IMR-90 (cell line): ENCODE measurements around the gene LDLRAD4. TPM values are rescaled to one million over a fixed set of nuclear protein-coding genes. Genes with fewer than 3 reads are reported as not detected.
A peak's percentile ranks its signal among the peaks of the same experiment; 100 is the strongest.

Experiments
- ATAC-seq: fragments of 200-7000 bp; cut with Tn5 transposase; 2 replicates; pipeline ENCODE4 v1.9.1; 2020; ENCODE audit warnings: low read depth, mild to moderate bottlenecking, moderate library complexity
- BruUV-seq: library from RNA; stranded (reverse); fragments of 400-500 nt; replicated peaks from 2 replicates; lab custom pipeline; 2021; lab: Mats Ljungman, UMichigan
- CTCF ChIA-PET: fragments of 300-600 bp; formaldehyde crosslinking; extraction: SDS; loops from one replicate; lab custom pipeline; 2021; ENCODE audit warnings: antibody characterized with exemption; lab: Yijun Ruan, JAX
- POLR2A ChIA-PET: fragments of 300-600 bp; sonication (Branson Sonifier 250); formaldehyde crosslinking; loops from one replicate; lab custom pipeline; 2022; ENCODE audit warnings: antibody characterized with exemption; ENCODE audit not compliant: unreplicated experiment; lab: Charles Lee
- DNase-seq: peaks from one replicate; pipeline ENCODE4 v3.0.0; 2013
- H2AFZ ChIP-seq: replicated peaks from 2 replicates; pipeline ENCODE3; 2013; ENCODE audit warnings: low read length, mild to moderate bottlenecking; ENCODE audit not compliant: poor library complexity
- H2AK5ac ChIP-seq: 2 replicates; pipeline ENCODE4 v1.6.1; 2013; ENCODE audit warnings: low read depth, low read length, inconsistent platforms
- H2AK9ac ChIP-seq: replicated peaks from 2 replicates; pipeline ENCODE3; 2013; ENCODE audit warnings: mild to moderate bottlenecking, low read depth, low read length, moderate library complexity; ENCODE audit not compliant: poor library complexity
- H2BK120ac ChIP-seq: 2 replicates; pipeline ENCODE4 v1.6.1; 2013; ENCODE audit warnings: low read depth, low read length, inconsistent platforms
- H2BK15ac ChIP-seq: 3 replicates; pipeline ENCODE4 v1.6.1; 2013; ENCODE audit warnings: low read depth, low read length, inconsistent platforms
- H2BK20ac ChIP-seq: 2 replicates; pipeline ENCODE4 v1.6.1; 2013; ENCODE audit warnings: low read depth, mild to moderate bottlenecking, inconsistent platforms, low read length, moderate library complexity
- H2BK5ac ChIP-seq: 2 replicates; pipeline ENCODE4 v1.6.1; 2013; ENCODE audit warnings: mild to moderate bottlenecking, low read depth, low read length, inconsistent platforms; ENCODE audit not compliant: poor library complexity, severe bottlenecking
- H3K14ac ChIP-seq: replicated peaks from 2 replicates; pipeline ENCODE4 v1.6.1; 2013; ENCODE audit warnings: low read depth, low read length, inconsistent platforms
- H3K18ac ChIP-seq: 2 replicates; pipeline ENCODE4 v1.6.1; 2013; ENCODE audit warnings: low read depth, low read length, control low read depth
- H3K23ac ChIP-seq: 2 replicates; pipeline ENCODE4 v1.6.1; 2013; ENCODE audit warnings: low read depth, low read length, inconsistent platforms
- H3K27ac ChIP-seq: 2 replicates; pipeline ENCODE4 v1.5.1; 2013; ENCODE audit warnings: mild to moderate bottlenecking, control low read depth, low read length; ENCODE audit not compliant: insufficient read depth
- H3K27me3 ChIP-seq: 2 replicates; pipeline ENCODE4 v1.6.1; 2013; ENCODE audit warnings: low read length; ENCODE audit not compliant: control insufficient read depth, insufficient read depth
- H3K36me3 ChIP-seq: 2 replicates; pipeline ENCODE4 v1.6.1; 2013; ENCODE audit warnings: low read length, mixed read lengths; ENCODE audit not compliant: control insufficient read depth, insufficient read depth
- H3K4ac ChIP-seq: 2 replicates; pipeline ENCODE4 v1.6.1; 2013; ENCODE audit warnings: low read depth, low read length, inconsistent platforms
- H3K4me1 ChIP-seq: 2 replicates; pipeline ENCODE4 v1.6.1; 2013; ENCODE audit warnings: low read length, mixed read lengths; ENCODE audit not compliant: control insufficient read depth, insufficient read depth
- H3K4me2 ChIP-seq: 2 replicates; pipeline ENCODE4 v1.6.1; 2013; ENCODE audit warnings: low read depth, mild to moderate bottlenecking, control low read depth, low read length, moderate library complexity
- H3K4me3 ChIP-seq: 2 replicates; pipeline ENCODE4 v1.5.1; 2013; ENCODE audit warnings: low read depth, mild to moderate bottlenecking, control low read depth, low read length, moderate library complexity; ENCODE audit not compliant: insufficient read depth
- H3K56ac ChIP-seq: 2 replicates; pipeline ENCODE4 v1.6.1; 2013; ENCODE audit warnings: low read length, inconsistent platforms; ENCODE audit not compliant: insufficient read depth; ENCODE audit errors: extremely low read depth
- H3K79me1 ChIP-seq, 2 experiments: 2 replicates each; pipeline ENCODE4 v1.6.1; 2013; ENCODE audit warnings: low read length in 2 of 2, inconsistent platforms in 1 of 2, low read depth in 1 of 2
- H3K9ac ChIP-seq: 2 replicates; pipeline ENCODE4 v1.6.1; 2013; ENCODE audit warnings: low read depth, low read length, control low read depth
- H3K9me1 ChIP-seq: 2 replicates; pipeline ENCODE4 v1.6.1; 2013; ENCODE audit warnings: low read length, inconsistent platforms; ENCODE audit not compliant: insufficient read depth
- H3K9me3 ChIP-seq: 2 replicates; pipeline ENCODE4 v1.6.1; 2013; ENCODE audit warnings: low read length; ENCODE audit not compliant: control insufficient read depth, insufficient read depth
- H4K20me1 ChIP-seq: 2 replicates; pipeline ENCODE4 v1.6.1; 2013; ENCODE audit warnings: low read length, inconsistent platforms; ENCODE audit not compliant: insufficient read depth
- H4K5ac ChIP-seq: 2 replicates; pipeline ENCODE4 v1.6.1; 2013; ENCODE audit warnings: mild to moderate bottlenecking, low read depth, low read length, control low read depth
- H4K8ac ChIP-seq, 2 experiments: 2 replicates each; pipeline ENCODE4 v1.6.1; 2013; ENCODE audit warnings: low read depth in 2 of 2, low read length in 2 of 2, control low read depth in 1 of 2, inconsistent platforms in 1 of 2
- H4K91ac ChIP-seq: 2 replicates; pipeline ENCODE4 v1.6.1; 2013; ENCODE audit warnings: low read depth, low read length, inconsistent platforms; ENCODE audit not compliant: insufficient read depth
- CEBPB ChIP-seq: IDR thresholded peaks from 2 replicates; pipeline ENCODE4 v1.6.1; 2012; ENCODE audit warnings: low read depth, low read length, improper control_type of control experiment
- CHD1 ChIP-seq: IDR thresholded peaks from 2 replicates; pipeline ENCODE4 v1.6.1; 2012; ENCODE audit warnings: low read depth, low read length, improper control_type of control experiment
- FOS ChIP-seq: fragments of 150-350 bp; IDR thresholded peaks from 2 replicates; pipeline ENCODE4 v1.6.1; 2016; ENCODE audit warnings: low read depth, low read length
- MAFK ChIP-seq: IDR thresholded peaks from 2 replicates; pipeline ENCODE4 v1.6.1; 2012; ENCODE audit warnings: low read depth, low read length, improper control_type of control experiment
- MAZ ChIP-seq: IDR thresholded peaks from 2 replicates; pipeline ENCODE4 v1.6.1; 2012; ENCODE audit warnings: low read depth, mild to moderate bottlenecking, low read length, improper control_type of control experiment, moderate library complexity, borderline replicate concordance
- MXI1 ChIP-seq: IDR thresholded peaks from 2 replicates; pipeline ENCODE4 v1.6.1; 2012; ENCODE audit warnings: low read depth, mild to moderate bottlenecking, low read length, moderate library complexity, borderline replicate concordance
- NFE2L2 ChIP-seq: fragments of 150-350 bp; IDR thresholded peaks from 2 replicates; pipeline ENCODE4 v1.6.1; 2016; ENCODE audit warnings: low read depth, mild to moderate bottlenecking, low read length
- POLR2A ChIP-seq: IDR thresholded peaks from 2 replicates; pipeline ENCODE4 v1.6.1; 2012; ENCODE audit warnings: mild to moderate bottlenecking, low read depth, low read length
- RAD21 ChIP-seq: IDR thresholded peaks from 2 replicates; pipeline ENCODE4 v1.6.1; 2012; ENCODE audit warnings: low read length, improper control_type of control experiment
- RCOR1 ChIP-seq: IDR thresholded peaks from 2 replicates; pipeline ENCODE4 v1.6.1; 2012; ENCODE audit warnings: mild to moderate bottlenecking, low read length, improper control_type of control experiment; ENCODE audit not compliant: insufficient replicate concordance
- SMC3 ChIP-seq: fragments of 150-350 bp; IDR thresholded peaks from 2 replicates; pipeline ENCODE4 v1.6.1; 2016; ENCODE audit warnings: low read depth, mild to moderate bottlenecking, antibody characterized with exemption, low read length, moderate library complexity
- WGBS, 2 experiments: methylation state at CpG; one replicate each; pipeline versions ENCODE4 v1.1.5 to v1.1.7; 2013; ENCODE audit warnings: missing lambda C conversion rate in 2 of 2; ENCODE audit not compliant: insufficient read length in 1 of 2; ENCODE audit errors: extremely low coverage in 2 of 2; 5-methylcytosine and 5-hydroxymethylcytosine counted together
- dilution Hi-C: fragments of 300-500 bp; cut with HindIII; formaldehyde crosslinking; loops from one replicate; pipeline ENCODE4 v1.14.3; 2018; ENCODE audit warnings: low sequenced_read_pairs; ENCODE audit not compliant: unreplicated experiment
- in situ Hi-C: fragments of 300-500 bp; cut with MboI; formaldehyde crosslinking; loops from 3 replicates; pipeline ENCODE4 v1.14.3; 2019; ENCODE audit warnings: low sequenced_read_pairs, inconsistent platforms, mixed read lengths
- intact Hi-C: fragments of 100-400 bp; cut with micrococcal nuclease; formaldehyde crosslinking; loops from 2 replicates; pipeline ENCODE4 v1.10.0; 2022
- polyA plus RNA-seq, 3 experiments: library from polyadenylated mRNA; depleted of rRNA; stranded (reverse); fragments of >200 nt; gene quantifications; 2 replicates each; pipeline ENCODE4 v1.2.3, GENCODE V29; 2012; ENCODE audit warnings: low replicate concordance in 1 of 3
- total RNA-seq: library from RNA; depleted of rRNA; stranded (reverse); fragments of >200 nt; gene quantifications from 2 replicates; pipeline ENCODE4 v1.2.3, GENCODE V29; 2012
- TF ChIP-seq, protein P1 (sequence below): conservative IDR thresholded peaks from 2 replicates; pipeline ENCODE4 v1.5.1; 2012; ENCODE audit warnings: mild to moderate bottlenecking, low read depth, low read length, improper control_type of control experiment
- TF ChIP-seq, protein P2 (sequence below): fragments of 150-350 bp; IDR thresholded peaks from 2 replicates; pipeline ENCODE4 v1.6.1; 2017; ENCODE audit warnings: mild to moderate bottlenecking, antibody characterized with exemption, low read length, low read depth

The LDLRAD4 gene
- total and polyA plus RNA-seq, 2 of the 4 experiments (the other 2 are of a cell fraction): not detected

DNA sequence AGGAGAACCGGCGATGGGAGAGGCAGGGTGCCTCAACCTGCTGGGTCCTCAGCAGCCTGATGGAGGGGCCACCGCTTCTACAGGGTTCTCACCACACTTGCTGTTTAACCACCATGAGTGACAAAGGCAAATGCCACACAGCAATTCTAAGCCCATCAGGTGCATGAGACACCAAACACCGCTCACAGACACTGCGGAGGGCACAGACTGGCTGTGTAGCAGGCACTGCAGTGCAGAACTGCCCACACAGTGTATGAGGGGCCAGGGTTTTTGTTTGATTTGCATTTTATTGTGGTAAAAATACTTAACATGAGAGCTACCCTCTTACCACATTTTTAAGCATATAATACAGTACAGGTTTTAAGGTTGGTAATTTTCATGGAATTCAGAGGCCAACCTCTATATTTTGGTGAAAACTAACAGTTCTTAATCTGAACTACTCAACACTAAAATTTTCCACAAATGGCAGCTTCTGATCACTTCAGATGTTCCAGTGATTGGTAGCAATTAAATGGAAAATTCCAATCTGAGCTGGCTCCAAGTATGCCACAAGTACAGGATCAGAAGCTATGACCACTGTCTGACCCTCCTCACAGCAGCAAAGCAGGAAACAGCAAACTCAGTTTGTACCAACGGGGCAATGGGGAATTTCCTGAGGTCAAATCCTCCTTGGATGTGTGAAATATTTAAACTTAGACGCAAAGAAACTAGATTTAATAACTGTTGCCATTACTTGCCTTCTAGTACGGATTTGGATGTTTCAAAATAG, 440.1 kb downstream of the LDLRAD4 start:
- Histone ChIP-seq H3K4me1 (no peaks in the 10 kb centered on the region), H4K8ac (no peak overlapping the region), H3K4ac (no peak overlapping the region), H3K56ac (no peak overlapping the region), H2BK15ac (no peak overlapping the region), H2BK20ac (no peak overlapping the region), H2BK5ac (no peak overlapping the region), H4K5ac (no peak overlapping the region), H3K79me1 (no peaks in the 10 kb centered on the region), H3K36me3 (peaks cover 2% of the 10 kb centered on the region; the same call in 1 of the 2 replicates), H3K9ac (no peak overlapping the region), H2AFZ (no peak overlapping the region), H3K4me3 (no peak overlapping the region), H2AK9ac (peak overlapping the region; percentile 44), H4K20me1 (no peaks in the 10 kb centered on the region), H3K27ac (no peak overlapping the region), H3K9me3 (no peaks in the 10 kb centered on the region), H3K27me3 (no peaks in the 10 kb centered on the region; the same call in 1 of the 2 replicates), H2AK5ac (no peak overlapping the region), H3K9me1 (no peaks in the 10 kb centered on the region), H3K18ac (no peak overlapping the region), H2BK120ac (no peak overlapping the region), H4K91ac (no peak overlapping the region), H3K23ac (no peak overlapping the region), H3K14ac (no peak overlapping the region), H3K4me2 (no peak overlapping the region)
- no TSS peak for BruUV-seq
- TF ChIP-seq RCOR1 (no peak), POLR2A (no peak), SMC3 (no peak), CHD1 (no peak), CEBPB (no peak), MAFK (no peak), RAD21 (no peak), FOS (no peak), MXI1 (no peak), MAZ (no peak), NFE2L2 (no peak)
- TF ChIP-seq, protein P1, sequence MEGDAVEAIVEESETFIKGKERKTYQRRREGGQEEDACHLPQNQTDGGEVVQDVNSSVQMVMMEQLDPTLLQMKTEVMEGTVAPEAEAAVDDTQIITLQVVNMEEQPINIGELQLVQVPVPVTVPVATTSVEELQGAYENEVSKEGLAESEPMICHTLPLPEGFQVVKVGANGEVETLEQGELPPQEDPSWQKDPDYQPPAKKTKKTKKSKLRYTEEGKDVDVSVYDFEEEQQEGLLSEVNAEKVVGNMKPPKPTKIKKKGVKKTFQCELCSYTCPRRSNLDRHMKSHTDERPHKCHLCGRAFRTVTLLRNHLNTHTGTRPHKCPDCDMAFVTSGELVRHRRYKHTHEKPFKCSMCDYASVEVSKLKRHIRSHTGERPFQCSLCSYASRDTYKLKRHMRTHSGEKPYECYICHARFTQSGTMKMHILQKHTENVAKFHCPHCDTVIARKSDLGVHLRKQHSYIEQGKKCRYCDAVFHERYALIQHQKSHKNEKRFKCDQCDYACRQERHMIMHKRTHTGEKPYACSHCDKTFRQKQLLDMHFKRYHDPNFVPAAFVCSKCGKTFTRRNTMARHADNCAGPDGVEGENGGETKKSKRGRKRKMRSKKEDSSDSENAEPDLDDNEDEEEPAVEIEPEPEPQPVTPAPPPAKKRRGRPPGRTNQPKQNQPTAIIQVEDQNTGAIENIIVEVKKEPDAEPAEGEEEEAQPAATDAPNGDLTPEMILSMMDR: no peak
- TF ChIP-seq, protein P2, sequence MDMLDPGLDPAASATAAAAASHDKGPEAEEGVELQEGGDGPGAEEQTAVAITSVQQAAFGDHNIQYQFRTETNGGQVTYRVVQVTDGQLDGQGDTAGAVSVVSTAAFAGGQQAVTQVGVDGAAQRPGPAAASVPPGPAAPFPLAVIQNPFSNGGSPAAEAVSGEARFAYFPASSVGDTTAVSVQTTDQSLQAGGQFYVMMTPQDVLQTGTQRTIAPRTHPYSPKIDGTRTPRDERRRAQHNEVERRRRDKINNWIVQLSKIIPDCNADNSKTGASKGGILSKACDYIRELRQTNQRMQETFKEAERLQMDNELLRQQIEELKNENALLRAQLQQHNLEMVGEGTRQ: no peak
- intact Hi-C loops: no loop called here
- POLR2A ChIA-PET: no interaction called here
- ATAC-seq: no peak
- DNase-seq: no peak
- dilution Hi-C loops: no loop called here
- 84% methylated on average over 4 of the region's 8 CpGs; no CpG with 5 or more reads in 1 of the 2 experiments for WGBS, 2 experiments
- in situ Hi-C loops: no loop called here
- CTCF ChIA-PET: no interaction called here
